Measurements from ENCODE around the gene FCHO1.

GRCh38 chr19:17821190-17821589, 69.9 kb downstream of the FCHO1 start, which contains the start of gene INSL3:
- TF ChIP-seq, protein P1, sequence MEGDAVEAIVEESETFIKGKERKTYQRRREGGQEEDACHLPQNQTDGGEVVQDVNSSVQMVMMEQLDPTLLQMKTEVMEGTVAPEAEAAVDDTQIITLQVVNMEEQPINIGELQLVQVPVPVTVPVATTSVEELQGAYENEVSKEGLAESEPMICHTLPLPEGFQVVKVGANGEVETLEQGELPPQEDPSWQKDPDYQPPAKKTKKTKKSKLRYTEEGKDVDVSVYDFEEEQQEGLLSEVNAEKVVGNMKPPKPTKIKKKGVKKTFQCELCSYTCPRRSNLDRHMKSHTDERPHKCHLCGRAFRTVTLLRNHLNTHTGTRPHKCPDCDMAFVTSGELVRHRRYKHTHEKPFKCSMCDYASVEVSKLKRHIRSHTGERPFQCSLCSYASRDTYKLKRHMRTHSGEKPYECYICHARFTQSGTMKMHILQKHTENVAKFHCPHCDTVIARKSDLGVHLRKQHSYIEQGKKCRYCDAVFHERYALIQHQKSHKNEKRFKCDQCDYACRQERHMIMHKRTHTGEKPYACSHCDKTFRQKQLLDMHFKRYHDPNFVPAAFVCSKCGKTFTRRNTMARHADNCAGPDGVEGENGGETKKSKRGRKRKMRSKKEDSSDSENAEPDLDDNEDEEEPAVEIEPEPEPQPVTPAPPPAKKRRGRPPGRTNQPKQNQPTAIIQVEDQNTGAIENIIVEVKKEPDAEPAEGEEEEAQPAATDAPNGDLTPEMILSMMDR (IDR thresholded peaks at IDR 0.05) = no peak
- TF ChIP-seq POLR2A (IDR thresholded peaks at IDR 0.05) = no peak

All from uterus (tissue), 2 donors.